ENCODE measurements around the gene CSMD2.

The CSMD2 gene

DNA sequence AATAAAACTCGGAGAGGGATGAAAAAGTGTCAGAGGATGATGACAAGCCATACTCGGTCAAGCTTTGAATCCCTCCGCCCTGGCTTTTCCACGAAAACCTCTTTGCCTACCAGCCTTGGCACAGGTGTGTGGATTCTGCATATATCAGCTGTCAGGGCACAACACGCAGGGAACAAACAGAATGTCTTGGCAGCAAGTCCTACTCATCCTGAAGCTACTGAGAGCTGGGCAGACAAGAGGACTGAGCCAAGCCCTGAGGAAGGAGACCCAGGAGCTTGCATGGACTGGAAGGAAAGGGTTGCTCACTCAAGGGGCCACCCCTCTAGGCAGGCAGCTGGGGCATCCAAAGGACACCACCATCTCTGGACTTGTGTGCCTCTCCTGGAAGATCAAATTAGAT is 168.7 kb downstream of the CSMD2 start:
- DNase-seq, result no peak

DNA sequence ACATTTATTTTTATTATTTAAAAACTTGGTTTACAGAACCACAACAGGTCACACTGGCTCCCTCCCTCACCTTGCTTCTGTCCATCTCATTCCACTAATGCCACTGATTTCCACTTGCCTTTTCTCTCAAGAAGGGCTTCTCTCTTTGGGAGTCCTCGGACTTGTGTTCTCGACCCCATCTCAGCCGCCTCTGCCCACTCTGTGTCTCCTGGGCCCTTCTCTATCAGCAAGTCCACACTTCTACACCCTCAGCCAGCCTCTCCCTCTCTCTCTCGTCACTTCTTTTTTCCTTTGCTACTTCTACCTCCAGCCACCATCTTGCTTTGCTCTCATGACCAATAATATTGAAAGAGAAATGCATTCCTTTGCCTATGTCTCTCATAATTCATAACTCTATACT is 171.7 kb downstream of the CSMD2 start:
- DNase-seq, result no peak

DNA sequence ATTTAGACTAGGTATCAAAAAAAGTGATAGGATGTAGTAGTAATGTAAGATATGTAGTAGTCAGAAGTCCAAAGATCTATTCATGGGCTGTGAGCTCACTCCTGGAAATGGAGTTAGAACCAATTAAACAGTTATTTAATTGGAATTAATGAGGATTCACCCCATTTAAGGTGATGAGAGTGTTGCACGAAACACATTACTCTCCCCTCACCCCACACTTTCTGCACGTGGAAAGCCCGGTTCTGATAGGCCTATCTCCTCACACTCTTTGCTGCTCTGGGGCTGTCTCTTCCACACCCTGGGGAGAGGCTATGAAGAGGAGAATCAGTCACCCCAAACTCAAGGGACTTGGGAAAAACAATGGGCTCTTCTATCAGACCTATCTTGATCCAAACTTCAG is 174.7 kb downstream of the CSMD2 start:
- no peak for DNase-seq

DNA sequence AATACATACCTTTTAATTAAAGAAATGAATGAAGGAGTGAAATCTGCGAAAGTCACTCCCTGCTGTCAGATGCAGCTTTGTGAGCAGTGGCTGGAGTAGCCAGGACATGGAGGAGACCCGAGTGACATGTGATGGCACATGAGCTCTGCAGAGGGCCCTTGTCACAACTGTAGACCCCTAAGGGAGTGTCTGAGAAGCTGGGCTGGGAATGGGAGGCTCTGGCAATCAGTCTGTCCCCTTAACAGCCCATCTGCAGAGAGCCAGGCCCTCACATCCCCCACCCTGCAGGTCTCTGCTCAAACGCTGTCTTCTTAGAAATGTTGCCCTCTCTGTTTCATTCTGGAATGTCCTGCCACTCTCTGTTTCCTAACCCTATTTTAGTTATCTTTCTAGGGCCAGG is 176.9 kb downstream of the CSMD2 start:
- DNase-seq, result no peak

DNA sequence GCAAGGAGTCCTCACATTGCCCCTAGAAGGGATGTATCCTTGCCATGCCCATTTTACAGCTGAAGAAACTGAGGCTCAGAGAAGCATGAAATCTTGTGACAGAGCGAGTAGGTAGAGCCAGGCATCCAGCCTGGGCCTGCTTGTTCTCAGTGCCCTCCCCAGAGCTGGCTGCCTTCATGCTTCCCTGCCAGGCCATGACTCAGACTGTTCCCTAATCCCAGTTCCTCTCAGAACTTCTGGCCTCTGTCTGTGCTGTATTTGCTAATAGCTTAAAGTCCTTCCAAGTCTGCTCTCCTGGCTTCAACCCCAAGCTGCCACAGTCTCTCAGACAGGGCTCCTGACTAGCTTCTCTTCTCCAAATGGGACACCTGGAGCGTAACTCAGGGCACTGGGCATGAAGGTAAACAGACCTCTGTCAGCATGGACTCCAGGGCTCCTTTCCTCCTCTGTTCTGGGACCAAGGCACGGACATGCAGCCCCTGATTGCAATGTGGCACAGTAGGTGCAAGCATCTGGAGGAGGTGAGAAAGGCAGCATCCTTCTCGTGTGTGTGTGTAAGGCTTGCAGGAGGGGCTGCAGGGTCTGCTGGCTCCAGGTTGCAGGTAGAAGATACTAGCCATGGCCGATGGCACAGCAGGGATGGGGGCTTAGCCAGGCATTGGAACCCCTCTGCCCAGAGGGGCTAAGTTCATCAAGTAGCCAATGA is 178.5 kb downstream of the CSMD2 start:
- peak; percentile 75 for DNase-seq

DNA sequence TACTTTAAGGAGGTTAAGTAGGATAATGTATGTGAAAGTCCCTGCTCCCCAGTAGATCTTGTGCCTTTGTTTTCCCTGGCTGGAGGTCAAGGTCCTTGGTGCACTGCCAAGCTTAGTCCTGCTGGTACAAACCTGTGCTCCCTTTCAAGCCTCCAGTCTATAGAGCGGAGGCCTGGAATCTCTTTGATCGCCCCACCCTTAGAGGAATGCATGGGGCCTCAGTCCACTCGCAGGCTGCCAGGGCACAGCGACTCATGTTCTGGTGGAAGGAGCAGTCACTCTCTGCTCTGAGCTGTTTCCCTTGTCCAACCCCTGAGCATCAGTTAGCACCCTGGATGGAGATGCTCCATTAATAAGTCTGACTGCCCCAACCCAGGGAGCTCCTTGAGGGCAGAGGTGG is 179.4 kb downstream of the CSMD2 start:
- DNase-seq, result peak; percentile 74

DNA sequence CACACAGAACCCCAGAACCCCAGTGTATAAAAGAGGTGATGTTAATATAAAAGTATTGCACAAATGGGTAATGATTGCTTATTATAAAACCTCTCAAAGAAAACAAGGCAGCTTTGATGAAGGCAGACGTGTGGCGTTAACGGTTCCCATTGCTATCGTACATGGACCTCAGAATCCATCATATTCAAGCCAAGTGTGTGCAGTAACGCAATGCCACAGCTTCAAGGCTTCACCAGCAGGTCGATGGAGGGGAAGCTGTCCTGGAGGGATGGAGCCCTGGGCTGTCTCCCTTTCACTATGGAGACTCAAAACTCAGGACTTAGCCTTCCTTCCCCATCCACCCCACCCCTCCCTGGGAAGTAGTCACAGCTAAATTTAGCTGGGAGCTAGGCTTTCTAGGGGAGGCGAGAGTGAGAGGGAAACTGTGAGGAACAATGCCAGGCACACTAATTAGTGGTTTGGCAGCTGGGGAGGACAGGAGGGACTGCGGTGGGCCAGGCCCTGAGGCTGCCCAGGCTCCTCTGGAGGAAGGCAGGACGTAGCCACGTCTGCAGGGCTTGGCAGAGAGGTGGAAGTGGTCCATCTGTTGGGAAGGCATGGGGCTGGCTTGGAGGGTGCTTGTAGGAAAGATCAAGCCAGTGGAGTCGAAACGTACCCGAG is 180.0 kb downstream of the CSMD2 start:
- peak; percentile 66 for DNase-seq

DNA sequence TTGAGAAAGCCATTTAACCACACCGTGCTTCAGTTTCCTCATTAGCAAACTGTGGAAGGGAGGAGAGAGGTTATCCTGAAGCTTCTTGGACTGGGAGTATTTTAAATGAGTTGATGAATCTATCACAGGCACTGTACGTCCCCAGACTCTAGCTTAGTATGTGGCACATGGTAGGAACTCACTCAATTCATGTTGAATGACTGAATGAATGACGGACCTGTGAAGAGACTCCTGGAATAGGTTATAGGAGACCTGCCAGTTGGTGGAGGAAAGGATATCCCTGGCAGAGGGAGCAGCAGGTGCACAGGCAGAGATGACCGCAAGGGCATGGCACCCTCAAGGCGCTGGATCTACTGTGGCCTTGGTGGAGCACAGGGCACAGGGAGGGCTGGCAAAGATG is 182.6 kb downstream of the CSMD2 start:
- DNase-seq, result no peak

DNA sequence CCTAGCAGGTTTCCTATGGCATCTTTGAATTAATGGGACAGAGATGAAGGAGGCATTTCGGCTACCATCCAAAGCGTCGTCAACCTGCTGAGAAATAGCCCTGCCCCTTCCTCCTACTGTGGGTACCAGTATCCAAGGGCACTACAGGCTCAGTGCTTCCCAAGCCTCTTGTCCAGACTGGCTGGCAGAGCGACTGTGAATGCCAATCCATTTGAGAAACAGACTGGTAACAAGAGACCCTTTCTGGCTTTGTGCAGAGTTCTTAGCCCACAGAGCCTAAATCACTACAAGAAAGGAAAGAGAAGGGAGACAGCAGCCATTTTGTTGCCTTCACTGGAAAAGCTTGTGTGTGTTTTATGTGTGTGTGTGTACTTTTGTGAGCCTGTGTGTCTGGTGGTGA is 185.7 kb downstream of the CSMD2 start:
- DNase-seq, result no peak

DNA sequence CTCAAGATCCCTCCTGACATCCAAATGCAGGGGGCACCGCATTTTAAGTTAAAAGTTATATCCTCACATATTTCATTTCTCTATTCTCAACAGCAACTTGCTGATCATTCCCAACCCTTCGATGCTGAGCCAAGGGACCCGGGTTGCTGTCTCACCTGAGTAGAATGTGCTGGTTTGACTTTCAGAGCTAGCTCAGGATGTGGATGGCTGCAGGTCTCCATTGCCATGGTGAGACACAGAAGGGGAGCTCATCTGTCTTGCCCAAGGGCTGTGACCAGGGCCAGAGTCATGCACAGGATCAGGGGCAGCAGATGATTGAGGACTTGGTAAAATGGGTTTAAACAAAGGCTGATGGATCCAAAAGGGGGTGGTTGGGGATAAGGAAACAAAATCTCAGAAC is 189.1 kb downstream of the CSMD2 start:
- no peak for DNase-seq

DNA sequence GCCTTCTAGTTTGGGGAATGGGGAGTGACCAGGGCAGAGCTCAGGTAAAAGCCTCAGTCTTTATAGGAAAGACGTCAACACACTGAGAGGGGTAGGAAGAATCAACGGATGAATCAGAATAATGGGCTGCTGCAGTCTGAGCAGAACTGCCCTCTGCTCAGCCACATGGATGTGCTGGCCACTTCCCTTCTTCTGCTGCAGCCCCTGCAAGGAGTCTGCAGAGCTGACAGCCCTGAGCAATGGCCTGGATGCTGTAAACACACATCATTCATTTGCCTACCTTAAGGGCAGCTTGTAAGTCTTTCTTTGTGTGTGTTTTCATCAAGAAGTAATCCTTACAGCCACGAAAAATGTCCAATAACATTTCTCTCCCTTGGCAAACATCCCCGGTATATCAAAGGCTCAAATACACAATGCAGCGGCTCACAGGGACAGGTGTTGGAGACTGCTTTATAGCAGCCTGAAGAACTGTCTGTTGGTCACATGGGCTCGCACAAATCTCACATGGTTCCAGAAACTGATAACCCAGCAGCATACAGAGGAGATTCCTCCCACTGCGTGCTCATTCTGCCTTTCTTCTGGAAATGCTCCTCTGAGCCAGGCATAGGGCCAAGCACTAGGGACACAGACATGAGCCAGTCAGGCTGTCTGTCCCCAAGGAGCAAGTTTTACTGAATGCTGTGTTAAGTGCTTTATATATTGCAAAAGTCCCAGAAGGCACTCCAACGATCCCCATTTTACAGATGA is 191.1 kb downstream of the CSMD2 start:
- DNase-seq, result no peak

DNA sequence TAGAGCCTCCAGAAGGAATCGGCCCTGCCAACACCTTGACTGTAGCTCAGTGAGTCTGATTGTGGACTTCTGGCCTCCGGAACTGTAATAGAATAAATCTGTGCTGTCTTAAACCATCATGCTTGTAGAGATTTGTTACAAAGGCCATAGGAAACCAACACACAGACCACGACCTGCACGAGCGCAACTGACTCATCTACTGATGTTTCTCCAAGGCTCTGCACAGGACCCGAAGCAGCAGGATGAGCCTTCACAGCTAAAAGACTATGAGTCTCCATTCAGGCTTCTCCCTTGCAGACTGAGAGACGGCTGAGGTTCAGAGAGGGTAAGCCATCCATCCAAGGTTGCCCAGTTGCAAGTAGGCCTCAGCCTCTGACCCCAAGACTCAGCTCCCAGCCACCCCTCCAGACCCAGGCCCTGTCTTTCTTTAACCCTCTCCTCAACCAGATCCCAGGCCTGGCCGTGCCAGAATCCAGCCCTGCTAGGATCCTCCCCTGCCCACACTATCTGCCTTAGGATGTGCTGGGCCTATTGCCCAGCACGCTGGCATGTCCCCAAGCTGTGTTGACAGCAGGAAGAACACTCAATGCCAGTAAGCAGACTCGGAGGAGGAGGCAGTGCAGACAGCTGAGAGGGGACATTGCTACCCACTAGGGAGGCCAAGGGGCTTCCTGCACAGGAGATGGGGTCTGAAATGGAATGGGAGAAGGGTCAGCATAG is 192.2 kb downstream of the CSMD2 start:
- peak; percentile 63 for DNase-seq

DNA sequence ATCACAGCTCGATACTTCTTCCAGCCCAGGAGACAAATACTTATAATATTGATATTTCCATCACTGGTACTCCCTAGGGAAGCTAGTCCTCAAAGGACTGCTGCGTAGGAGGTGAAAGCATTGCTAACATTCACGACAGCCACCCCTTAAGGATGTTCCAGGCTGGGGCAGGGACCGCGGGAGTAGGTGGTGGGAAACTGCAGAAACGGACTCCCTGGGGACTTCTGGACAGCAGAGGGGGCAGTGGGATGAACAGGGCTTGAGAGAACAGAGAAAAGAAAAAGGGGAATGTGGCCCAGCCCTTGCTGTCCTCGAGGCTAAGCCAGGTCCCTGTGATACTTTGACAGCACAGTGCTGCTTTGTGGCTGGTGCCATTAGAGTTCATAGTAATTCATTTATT is 193.1 kb downstream of the CSMD2 start:
- no peak for DNase-seq

DNA sequence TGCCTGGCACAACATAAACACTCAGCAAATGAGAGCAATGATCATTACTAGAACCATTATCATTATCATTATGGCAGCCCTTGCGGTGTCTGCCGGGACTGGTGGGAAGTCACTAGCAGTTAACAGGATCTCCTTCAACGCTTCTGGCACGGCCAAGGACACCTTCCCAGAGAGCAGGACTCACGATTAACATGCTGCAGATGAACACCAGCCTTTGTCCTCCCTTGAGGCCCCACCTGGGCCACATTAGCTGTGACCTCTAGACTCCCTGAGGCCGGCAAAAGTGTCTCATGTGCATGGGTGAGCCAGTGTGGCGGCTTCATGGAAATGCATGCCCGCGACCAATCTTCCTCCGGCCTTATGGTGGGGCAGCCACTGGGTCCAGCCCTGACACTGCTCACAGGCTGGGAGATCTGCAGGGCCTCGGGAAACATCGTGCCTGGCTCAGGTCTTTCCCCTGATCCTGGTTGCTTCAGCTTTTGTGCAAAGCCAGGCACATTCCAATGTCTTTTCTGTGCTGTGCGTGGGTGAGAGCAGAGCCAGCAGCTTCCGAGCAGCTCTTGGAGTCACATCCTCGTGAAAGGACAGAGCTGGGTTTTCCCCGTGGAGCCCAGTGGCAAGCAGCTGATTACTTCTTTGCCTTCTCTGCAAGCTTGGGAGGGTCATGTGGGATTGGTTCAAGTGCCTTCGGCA is 193.9 kb downstream of the CSMD2 start:
- DNase-seq, result peak; percentile 46

DNA sequence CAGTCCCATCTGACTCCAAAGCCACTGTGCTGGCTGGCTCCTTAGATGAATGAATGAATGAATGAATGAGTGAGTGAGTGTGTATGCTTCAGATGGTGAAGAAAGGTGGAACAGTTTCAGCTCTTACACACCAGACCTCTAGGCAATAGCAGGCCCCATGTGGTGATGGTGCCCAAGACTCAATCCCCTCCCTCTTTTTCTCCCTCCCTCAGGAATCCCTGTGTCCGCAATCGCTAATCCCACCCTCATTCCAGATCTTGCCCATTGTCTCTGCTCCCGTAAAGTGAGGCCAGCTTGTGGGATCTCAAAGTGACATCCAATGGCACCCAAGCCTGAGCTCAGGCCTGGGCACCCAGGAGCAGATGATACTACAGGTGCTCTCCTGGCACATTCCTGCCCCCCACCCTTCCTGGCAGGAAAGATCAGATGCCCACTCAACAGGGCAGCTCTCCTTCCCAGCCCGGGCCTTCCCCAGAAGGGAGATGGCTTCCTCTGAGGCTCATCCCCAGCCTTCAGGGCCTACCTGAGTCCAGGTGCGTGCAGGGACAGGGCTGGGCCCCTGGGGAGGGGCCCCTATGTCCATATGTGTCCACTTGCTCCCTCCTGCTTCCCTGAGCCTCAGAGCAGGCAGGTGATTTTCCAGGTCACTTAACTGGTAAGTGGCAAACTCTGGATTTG is 194.7 kb downstream of the CSMD2 start:
- DNase-seq, result no peak

DNA sequence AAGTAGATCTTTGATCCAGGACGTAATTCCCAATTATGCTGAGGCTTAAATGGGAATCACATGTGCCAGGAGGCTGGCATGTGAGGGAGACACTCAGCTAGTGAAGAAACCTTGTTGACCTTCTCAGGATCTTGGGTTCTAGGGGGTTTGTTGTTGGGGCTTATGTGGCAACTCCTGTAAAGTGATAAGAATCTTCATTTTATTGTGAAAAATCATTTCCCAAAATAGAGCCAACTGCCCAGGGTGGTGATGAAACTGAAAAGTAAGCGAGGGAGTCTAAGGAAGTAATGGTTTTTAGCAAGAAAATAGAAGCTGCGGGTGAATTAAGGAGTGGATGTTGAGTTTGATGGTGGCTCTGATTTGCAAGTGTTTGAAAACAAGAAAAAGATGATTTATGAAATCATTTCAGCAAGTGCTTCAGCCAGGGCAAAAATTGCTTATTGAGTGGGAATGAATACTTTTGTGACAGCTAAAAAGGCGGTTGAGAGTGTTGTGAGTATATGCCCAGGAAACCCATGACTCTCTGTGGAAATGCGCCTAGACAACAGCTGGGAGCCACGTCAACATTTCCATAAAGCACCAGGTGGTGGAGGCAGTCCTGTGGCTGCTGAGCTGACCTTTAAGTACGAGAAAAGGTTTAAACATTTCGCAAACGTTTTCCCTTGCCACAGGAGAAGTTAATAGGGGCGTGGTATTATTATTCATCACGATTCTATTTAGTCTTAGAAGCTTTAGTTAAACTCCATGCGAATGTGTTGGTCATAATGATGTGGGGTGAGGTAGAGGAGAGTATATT is 198.5 kb downstream of the CSMD2 start:
- peak; percentile 71 for DNase-seq

DNA sequence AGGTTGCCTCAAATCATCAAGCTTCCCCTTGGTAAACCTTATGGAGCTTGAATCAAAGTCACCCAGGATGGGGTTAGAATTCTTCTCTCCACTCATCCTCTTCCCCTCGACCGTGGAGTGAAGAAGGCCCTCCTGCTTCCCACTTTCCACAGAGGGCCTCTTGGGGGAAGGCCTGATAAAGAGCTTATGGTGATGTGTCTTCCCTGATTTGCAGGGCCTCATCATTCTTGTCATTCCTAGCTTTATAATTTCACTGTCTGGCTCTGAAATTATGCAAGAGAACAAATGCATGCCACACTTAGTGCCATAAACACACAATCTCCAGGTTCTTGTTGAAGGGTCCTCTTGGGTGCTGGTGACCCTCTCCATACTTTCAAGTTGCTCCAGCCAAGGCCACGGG is 199.9 kb downstream of the CSMD2 start:
- DNase-seq, result peak; percentile 37

DNA sequence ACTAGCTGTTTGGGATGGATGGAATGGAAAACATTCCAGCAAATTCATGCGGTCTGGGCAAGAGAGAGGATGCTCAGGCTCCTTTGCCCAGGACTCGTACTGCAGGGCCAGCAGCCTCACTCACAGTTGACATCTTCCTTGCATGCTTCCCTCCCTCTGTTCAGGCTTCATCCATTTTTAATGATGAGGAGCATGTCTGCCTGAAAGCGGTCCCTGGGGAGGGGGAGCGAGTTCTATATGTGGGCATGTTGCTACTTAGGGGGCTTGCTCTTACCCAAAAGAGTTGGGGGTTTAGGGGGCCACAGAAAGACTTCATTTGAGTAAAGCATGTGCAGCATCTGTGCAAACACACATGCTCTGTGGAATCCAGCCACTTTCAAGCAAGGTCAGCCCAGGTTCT is 203.0 kb downstream of the CSMD2 start:
- DNase-seq, result no peak

DNA sequence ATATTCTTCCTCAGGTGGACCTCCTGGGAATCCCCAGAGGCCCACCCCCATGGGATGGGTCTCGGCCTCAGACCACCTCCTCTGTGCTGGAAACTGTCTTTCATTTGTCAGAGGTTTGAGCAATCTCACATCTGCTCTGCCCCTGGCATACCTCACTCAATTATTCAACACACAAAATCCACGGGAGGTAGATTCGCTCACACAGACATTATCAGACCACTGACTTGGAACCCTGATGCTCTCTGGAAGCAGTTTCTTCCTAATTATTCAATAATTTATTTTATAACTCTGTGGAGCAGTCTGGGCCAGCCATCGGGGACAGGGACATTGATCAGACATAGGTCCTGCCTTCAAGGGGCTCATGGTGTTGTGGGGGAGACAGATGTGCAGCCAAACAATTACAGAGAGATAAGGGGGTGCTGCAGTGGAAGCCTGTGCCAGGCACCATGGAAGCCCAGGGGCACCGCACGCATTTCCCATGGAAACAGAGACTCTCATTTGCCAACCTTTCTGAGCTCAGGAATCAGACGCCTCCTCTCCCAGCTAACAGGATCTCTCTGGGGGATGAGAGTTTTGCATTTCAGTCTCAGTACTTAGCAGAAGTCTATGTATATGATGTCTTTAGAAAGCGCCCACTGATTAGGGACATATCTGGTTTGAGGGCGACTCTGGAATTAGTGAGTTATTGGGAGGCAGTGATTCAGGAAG is 204.7 kb downstream of the CSMD2 start:
- DNase-seq, result no peak

DNA sequence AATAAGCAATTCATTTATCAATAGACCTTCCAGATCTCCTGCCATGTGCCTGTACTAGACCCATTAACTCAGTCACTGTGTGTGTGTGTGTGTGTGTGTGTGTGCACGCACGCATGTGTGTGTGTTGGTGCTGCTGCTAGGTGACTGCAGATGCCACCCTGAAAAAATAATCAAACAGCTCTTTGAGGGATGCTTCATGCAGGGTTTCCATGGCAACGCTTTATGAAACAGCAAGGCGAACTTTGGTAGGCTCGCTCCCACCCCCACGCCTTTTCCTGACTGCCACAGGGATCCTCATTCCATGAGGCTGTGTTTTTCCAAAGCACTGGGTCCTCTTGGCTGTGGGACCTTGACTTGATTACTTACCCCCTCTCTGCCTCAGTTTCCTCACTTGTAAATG is 207.2 kb downstream of the CSMD2 start:
- DNase-seq, result no peak
